GM23338 (cell line): Measurements from ENCODE around the gene CHN2. TPM values are rescaled to one million over a fixed set of nuclear protein-coding genes. Genes with fewer than 3 reads are reported as not detected.

Experiments used
- ATAC-seq: fragments of 200-7000 bp; cut with Tn5 transposase; 3 replicates; pipeline ENCODE4 v1.9.1; 2020
- DNase-seq: peaks from one replicate; pipeline ENCODE4 v3.0.0-alpha.2; 2015; ENCODE audit warnings: low spot score
- H2AFZ ChIP-seq: fragments of 200-600 bp; sonication (generic); 2 replicates; pipeline ENCODE4 v1.8.0; 2016; ENCODE audit warnings: antibody characterized with exemption, mild to moderate bottlenecking, moderate library complexity
- H3F3A ChIP-seq: fragments of 200-600 bp; sonication (generic); replicated peaks from 2 replicates; pipeline ENCODE4 v1.8.0; 2017; ENCODE audit warnings: antibody characterized with exemption, mixed run types, low read depth
- H3K27ac ChIP-seq: fragments of 200-600 bp; sonication (generic); 2 replicates; pipeline ENCODE4 v1.6.1; 2016; ENCODE audit warnings: low read depth
- H3K27me3 ChIP-seq: fragments of 200-600 bp; sonication (generic); 2 replicates; pipeline ENCODE4 v1.8.0; 2016; ENCODE audit warnings: mild to moderate bottlenecking, mixed run types, moderate library complexity; ENCODE audit not compliant: insufficient read depth
- H3K36me3 ChIP-seq: fragments of 200-600 bp; sonication (generic); 2 replicates; pipeline ENCODE4 v1.8.0; 2016; ENCODE audit warnings: mild to moderate bottlenecking; ENCODE audit not compliant: insufficient read depth
- H3K4me1 ChIP-seq: fragments of 200-600 bp; sonication (generic); 2 replicates; pipeline ENCODE4 v1.8.0; 2016; ENCODE audit warnings: mild to moderate bottlenecking, moderate library complexity; ENCODE audit not compliant: insufficient read depth
- H3K4me2 ChIP-seq: fragments of 200-600 bp; sonication (generic); 2 replicates; pipeline ENCODE4 v1.7.1; 2017; ENCODE audit warnings: mixed run types
- H3K4me3 ChIP-seq: fragments of 200-600 bp; sonication (generic); 2 replicates; pipeline ENCODE4 v1.6.1; 2016; ENCODE audit warnings: mixed run types
- H3K79me2 ChIP-seq: fragments of 200-600 bp; sonication (generic); replicated peaks from 2 replicates; pipeline ENCODE4 v1.8.0; 2017; ENCODE audit warnings: mild to moderate bottlenecking; ENCODE audit not compliant: insufficient read depth
- H3K9me2 ChIP-seq: fragments of 200-600 bp; sonication (generic); 2 replicates; pipeline ENCODE4 v1.8.0; 2017; ENCODE audit not compliant: insufficient read depth
- H4K20me1 ChIP-seq: fragments of 200-600 bp; sonication (generic); replicated peaks from 2 replicates; pipeline ENCODE4 v1.8.0; 2017; ENCODE audit warnings: mild to moderate bottlenecking; ENCODE audit not compliant: insufficient read depth
- H3K27ac Mint-ChIP-seq: 2 replicates; pipeline ENCODE4 v1.8.0; 2020; ENCODE audit warnings: inconsistent platforms, mild to moderate bottlenecking, moderate library complexity, mixed read lengths
- H3K27me3 Mint-ChIP-seq: 3 replicates; pipeline ENCODE4 v1.8.0; 2022; ENCODE audit warnings: low read depth, mild to moderate bottlenecking, moderate library complexity, mixed read lengths, inconsistent platforms; ENCODE audit not compliant: insufficient read depth, poor library complexity
- H3K36me3 Mint-ChIP-seq: 3 replicates; pipeline ENCODE4 v1.8.0; 2021; ENCODE audit warnings: low read depth, mild to moderate bottlenecking, inconsistent platforms, moderate library complexity, mixed read lengths
- H3K4me1 Mint-ChIP-seq: 3 replicates; pipeline ENCODE4 v1.8.0; 2020; ENCODE audit warnings: mild to moderate bottlenecking, inconsistent platforms, mixed read lengths
- H3K4me3 Mint-ChIP-seq: 3 replicates; pipeline ENCODE4 v1.8.0; 2021; ENCODE audit warnings: moderate library complexity, mild to moderate bottlenecking, inconsistent platforms, mixed read lengths
- H3K9me3 Mint-ChIP-seq: 3 replicates; pipeline ENCODE4 v1.8.0; 2020; ENCODE audit warnings: moderate library complexity, mild to moderate bottlenecking, inconsistent platforms, mixed read lengths
- CREB1 ChIP-seq: fragments of 250-450 bp; sonication (Bioruptor Pico); IDR thresholded peaks from 2 replicates; pipeline ENCODE4 v1.5.0; 2020; ENCODE audit warnings: low read depth, mild to moderate bottlenecking, moderate library complexity
- EZH2 ChIP-seq: fragments of 200-600 bp; sonication (generic); IDR thresholded peaks from one replicate; pipeline ENCODE4 v1.8.0; 2017; ENCODE audit warnings: antibody characterized with exemption, mild to moderate bottlenecking, low read depth; ENCODE audit not compliant: unreplicated experiment
- EZH2phosphoT487 ChIP-seq: fragments of 200-600 bp; sonication (generic); IDR thresholded peaks from one replicate; pipeline ENCODE4 v1.8.1; 2018; ENCODE audit warnings: antibody characterized with exemption; ENCODE audit not compliant: unreplicated experiment
- JUNB ChIP-seq: IDR thresholded peaks from one replicate; pipeline ENCODE4 v1.6.1; 2016; ENCODE audit warnings: antibody characterized with exemption; ENCODE audit not compliant: unreplicated experiment
- NANOG ChIP-seq: IDR thresholded peaks from 2 replicates; pipeline ENCODE4 v1.6.1; 2016; ENCODE audit warnings: antibody characterized with exemption, borderline replicate concordance
- POLR2AphosphoS5 ChIP-seq: IDR thresholded peaks from 2 replicates; pipeline ENCODE4 v1.6.1; 2016; ENCODE audit warnings: antibody characterized with exemption, low read depth
- STAT1 ChIP-seq: IDR thresholded peaks from one replicate; pipeline ENCODE4 v1.6.1; 2016; ENCODE audit warnings: antibody characterized with exemption; ENCODE audit not compliant: unreplicated experiment
- ZNF114 ChIP-seq: fragments of 250-450 bp; sonication (Bioruptor Pico); IDR thresholded peaks from 2 replicates; pipeline ENCODE4 v1.5.0; 2020; ENCODE audit warnings: mild to moderate bottlenecking, moderate library complexity
- ZNF331 ChIP-seq: fragments of 250-450 bp; sonication (Bioruptor Pico); IDR thresholded peaks from 2 replicates; pipeline ENCODE4 v1.5.0; 2020; ENCODE audit warnings: low read depth, mild to moderate bottlenecking, moderate library complexity
- polyA plus RNA-seq: library from polyadenylated mRNA; unstranded; fragments of >200 nt; fragmentation: Nextera tagmentation; extraction: Ambion mirVana; gene quantifications from 2 replicates; pipeline ENCODE4 v1.2.1, GENCODE V29; 2016
- total RNA-seq: library from RNA; depleted of rRNA; stranded (reverse); fragments of >200 nt; shearing (Covaris generic); gene quantifications from 2 replicates; pipeline ENCODE4 v1.2.3, GENCODE V29; 2014
- TF ChIP-seq, protein P1 (sequence below): fragments of 250-450 bp; sonication (Bioruptor Pico); IDR thresholded peaks from 2 replicates; pipeline ENCODE4 v1.5.0; 2020; ENCODE audit warnings: mild to moderate bottlenecking, moderate library complexity
- TF ChIP-seq, protein P2 (sequence below): IDR thresholded peaks from 2 replicates; pipeline ENCODE4 v1.6.1; 2016; ENCODE audit warnings: antibody characterized with exemption
- TF ChIP-seq, protein P3 (sequence below), 2 experiments: fragments of 200-600 bp in 1 of 2; sonication (generic) in 1 of 2; conservative IDR thresholded peaks; 2 replicates each; pipeline versions ENCODE4 v1.5.1 to v1.6.1; 2016 to 2017; ENCODE audit warnings: antibody characterized with exemption in 2 of 2, low read depth in 2 of 2, mild to moderate bottlenecking in 2 of 2, moderate library complexity in 1 of 2
- TF ChIP-seq, protein P4 (sequence below): IDR thresholded peaks from one replicate; pipeline ENCODE4 v1.6.1; 2018; ENCODE audit warnings: antibody characterized with exemption; ENCODE audit not compliant: unreplicated experiment

Gene CHN2
- total and polyA plus RNA-seq, 2 experiments from 2014 or later = 6.1 to 7.5 TPM

DNA sequence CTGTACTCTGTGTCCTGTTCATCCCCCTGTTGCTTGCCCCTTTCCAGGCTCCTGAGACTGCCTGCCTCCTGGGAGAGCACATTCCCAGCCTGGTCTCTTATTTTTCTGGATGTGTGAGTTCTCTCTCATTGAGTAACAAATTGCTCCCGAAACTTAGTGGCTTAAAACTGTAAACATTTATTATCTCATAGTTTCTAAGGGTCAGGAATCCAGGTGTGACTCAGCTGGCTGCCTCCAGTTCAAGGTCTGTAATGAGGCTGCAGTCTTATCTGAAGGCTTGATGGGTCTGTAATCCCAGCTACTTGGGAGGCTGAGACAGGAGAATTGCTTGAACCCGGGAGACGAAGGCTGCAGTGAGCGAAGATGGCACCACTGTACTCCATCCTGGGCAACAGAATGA is 315.5 kb downstream of the CHN2 start:
- Histone ChIP-seq H3F3A (no peaks in the 10 kb centered on the region), H4K20me1 (no peaks in the 10 kb centered on the region), H3K4me1 (no peaks in the 10 kb centered on the region), H3K27me3 (no peaks in the 10 kb centered on the region), H3K9me2 (no peaks in the 10 kb centered on the region), H3K4me2 (no peak overlapping the region), H2AFZ (no peak overlapping the region), H3K4me3 (no peak overlapping the region), H3K27ac (no peak overlapping the region), H3K79me2 (no peaks in the 10 kb centered on the region), H3K36me3 (no peaks in the 10 kb centered on the region)
- DNase-seq (no peak), ATAC-seq (no peak)
- Mint-ChIP-seq H3K9me3 (no peaks in the 10 kb centered on the region), H3K4me3 (no peak overlapping the region), H3K36me3 (peaks cover 3% of the 10 kb centered on the region; the same call in 1 of the 3 replicates), H3K27me3 (peaks cover 1% of the 10 kb centered on the region), H3K27ac (no peak overlapping the region), H3K4me1 (no peaks in the 10 kb centered on the region; the same call in 2 of the 3 replicates)
- TF ChIP-seq, protein P1, sequence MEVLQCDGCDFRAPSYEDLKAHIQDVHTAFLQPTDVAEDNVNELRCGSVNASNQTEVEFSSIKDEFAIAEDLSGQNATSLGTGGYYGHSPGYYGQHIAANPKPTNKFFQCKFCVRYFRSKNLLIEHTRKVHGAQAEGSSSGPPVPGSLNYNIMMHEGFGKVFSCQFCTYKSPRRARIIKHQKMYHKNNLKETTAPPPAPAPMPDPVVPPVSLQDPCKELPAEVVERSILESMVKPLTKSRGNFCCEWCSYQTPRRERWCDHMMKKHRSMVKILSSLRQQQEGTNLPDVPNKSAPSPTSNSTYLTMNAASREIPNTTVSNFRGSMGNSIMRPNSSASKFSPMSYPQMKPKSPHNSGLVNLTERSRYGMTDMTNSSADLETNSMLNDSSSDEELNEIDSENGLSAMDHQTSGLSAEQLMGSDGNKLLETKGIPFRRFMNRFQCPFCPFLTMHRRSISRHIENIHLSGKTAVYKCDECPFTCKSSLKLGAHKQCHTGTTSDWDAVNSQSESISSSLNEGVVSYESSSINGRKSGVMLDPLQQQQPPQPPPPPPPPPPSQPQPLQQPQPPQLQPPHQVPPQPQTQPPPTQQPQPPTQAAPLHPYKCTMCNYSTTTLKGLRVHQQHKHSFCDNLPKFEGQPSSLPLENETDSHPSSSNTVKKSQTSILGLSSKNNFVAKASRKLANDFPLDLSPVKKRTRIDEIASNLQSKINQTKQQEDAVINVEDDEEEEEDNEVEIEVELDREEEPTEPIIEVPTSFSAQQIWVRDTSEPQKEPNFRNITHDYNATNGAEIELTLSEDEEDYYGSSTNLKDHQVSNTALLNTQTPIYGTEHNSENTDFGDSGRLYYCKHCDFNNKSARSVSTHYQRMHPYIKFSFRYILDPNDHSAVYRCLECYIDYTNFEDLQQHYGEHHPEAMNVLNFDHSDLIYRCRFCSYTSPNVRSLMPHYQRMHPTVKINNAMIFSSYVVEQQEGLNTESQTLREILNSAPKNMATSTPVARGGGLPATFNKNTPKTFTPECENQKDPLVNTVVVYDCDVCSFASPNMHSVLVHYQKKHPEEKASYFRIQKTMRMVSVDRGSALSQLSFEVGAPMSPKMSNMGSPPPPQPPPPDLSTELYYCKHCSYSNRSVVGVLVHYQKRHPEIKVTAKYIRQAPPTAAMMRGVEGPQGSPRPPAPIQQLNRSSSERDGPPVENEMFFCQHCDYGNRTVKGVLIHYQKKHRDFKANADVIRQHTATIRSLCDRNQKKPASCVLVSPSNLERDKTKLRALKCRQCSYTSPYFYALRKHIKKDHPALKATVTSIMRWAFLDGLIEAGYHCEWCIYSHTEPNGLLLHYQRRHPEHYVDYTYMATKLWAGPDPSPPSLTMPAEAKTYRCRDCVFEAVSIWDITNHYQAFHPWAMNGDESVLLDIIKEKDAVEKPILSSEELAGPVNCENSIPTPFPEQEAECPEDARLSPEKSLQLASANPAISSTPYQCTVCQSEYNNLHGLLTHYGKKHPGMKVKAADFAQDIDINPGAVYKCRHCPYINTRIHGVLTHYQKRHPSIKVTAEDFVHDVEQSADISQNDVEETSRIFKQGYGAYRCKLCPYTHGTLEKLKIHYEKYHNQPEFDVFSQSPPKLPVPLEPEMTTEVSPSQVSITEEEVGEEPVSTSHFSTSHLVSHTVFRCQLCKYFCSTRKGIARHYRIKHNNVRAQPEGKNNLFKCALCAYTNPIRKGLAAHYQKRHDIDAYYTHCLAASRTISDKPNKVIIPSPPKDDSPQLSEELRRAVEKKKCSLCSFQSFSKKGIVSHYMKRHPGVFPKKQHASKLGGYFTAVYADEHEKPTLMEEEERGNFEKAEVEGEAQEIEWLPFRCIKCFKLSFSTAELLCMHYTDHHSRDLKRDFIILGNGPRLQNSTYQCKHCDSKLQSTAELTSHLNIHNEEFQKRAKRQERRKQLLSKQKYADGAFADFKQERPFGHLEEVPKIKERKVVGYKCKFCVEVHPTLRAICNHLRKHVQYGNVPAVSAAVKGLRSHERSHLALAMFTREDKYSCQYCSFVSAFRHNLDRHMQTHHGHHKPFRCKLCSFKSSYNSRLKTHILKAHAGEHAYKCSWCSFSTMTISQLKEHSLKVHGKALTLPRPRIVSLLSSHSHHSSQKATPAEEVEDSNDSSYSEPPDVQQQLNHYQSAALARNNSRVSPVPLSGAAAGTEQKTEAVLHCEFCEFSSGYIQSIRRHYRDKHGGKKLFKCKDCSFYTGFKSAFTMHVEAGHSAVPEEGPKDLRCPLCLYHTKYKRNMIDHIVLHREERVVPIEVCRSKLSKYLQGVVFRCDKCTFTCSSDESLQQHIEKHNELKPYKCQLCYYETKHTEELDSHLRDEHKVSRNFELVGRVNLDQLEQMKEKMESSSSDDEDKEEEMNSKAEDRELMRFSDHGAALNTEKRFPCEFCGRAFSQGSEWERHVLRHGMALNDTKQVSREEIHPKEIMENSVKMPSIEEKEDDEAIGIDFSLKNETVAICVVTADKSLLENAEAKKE (CRISPR knock-in tag) = no peak
- no peak for TF ChIP-seq STAT1
- no peak for TF ChIP-seq JUNB
- TF ChIP-seq EZH2phosphoT487 = no peak
- TF ChIP-seq, protein P2, sequence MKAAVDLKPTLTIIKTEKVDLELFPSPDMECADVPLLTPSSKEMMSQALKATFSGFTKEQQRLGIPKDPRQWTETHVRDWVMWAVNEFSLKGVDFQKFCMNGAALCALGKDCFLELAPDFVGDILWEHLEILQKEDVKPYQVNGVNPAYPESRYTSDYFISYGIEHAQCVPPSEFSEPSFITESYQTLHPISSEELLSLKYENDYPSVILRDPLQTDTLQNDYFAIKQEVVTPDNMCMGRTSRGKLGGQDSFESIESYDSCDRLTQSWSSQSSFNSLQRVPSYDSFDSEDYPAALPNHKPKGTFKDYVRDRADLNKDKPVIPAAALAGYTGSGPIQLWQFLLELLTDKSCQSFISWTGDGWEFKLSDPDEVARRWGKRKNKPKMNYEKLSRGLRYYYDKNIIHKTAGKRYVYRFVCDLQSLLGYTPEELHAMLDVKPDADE = no peak
- TF ChIP-seq NANOG = no peak
- TF ChIP-seq EZH2 = no peak
- TF ChIP-seq, protein P3, sequence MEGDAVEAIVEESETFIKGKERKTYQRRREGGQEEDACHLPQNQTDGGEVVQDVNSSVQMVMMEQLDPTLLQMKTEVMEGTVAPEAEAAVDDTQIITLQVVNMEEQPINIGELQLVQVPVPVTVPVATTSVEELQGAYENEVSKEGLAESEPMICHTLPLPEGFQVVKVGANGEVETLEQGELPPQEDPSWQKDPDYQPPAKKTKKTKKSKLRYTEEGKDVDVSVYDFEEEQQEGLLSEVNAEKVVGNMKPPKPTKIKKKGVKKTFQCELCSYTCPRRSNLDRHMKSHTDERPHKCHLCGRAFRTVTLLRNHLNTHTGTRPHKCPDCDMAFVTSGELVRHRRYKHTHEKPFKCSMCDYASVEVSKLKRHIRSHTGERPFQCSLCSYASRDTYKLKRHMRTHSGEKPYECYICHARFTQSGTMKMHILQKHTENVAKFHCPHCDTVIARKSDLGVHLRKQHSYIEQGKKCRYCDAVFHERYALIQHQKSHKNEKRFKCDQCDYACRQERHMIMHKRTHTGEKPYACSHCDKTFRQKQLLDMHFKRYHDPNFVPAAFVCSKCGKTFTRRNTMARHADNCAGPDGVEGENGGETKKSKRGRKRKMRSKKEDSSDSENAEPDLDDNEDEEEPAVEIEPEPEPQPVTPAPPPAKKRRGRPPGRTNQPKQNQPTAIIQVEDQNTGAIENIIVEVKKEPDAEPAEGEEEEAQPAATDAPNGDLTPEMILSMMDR (conservative IDR thresholded peaks at IDR 0.05; ENCODE audit: low read depth in 2 of 2) = no peak
- TF ChIP-seq, protein P4, sequence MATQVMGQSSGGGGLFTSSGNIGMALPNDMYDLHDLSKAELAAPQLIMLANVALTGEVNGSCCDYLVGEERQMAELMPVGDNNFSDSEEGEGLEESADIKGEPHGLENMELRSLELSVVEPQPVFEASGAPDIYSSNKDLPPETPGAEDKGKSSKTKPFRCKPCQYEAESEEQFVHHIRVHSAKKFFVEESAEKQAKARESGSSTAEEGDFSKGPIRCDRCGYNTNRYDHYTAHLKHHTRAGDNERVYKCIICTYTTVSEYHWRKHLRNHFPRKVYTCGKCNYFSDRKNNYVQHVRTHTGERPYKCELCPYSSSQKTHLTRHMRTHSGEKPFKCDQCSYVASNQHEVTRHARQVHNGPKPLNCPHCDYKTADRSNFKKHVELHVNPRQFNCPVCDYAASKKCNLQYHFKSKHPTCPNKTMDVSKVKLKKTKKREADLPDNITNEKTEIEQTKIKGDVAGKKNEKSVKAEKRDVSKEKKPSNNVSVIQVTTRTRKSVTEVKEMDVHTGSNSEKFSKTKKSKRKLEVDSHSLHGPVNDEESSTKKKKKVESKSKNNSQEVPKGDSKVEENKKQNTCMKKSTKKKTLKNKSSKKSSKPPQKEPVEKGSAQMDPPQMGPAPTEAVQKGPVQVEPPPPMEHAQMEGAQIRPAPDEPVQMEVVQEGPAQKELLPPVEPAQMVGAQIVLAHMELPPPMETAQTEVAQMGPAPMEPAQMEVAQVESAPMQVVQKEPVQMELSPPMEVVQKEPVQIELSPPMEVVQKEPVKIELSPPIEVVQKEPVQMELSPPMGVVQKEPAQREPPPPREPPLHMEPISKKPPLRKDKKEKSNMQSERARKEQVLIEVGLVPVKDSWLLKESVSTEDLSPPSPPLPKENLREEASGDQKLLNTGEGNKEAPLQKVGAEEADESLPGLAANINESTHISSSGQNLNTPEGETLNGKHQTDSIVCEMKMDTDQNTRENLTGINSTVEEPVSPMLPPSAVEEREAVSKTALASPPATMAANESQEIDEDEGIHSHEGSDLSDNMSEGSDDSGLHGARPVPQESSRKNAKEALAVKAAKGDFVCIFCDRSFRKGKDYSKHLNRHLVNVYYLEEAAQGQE = no peak
- no peak for TF ChIP-seq CREB1
- TF ChIP-seq ZNF114 (CRISPR knock-in tag) = no peak
- TF ChIP-seq ZNF331 (CRISPR knock-in tag) = no peak
- TF ChIP-seq POLR2AphosphoS5 = no peak
